ENCODE data around the gene OPCML.

OPCML gene

DNA sequence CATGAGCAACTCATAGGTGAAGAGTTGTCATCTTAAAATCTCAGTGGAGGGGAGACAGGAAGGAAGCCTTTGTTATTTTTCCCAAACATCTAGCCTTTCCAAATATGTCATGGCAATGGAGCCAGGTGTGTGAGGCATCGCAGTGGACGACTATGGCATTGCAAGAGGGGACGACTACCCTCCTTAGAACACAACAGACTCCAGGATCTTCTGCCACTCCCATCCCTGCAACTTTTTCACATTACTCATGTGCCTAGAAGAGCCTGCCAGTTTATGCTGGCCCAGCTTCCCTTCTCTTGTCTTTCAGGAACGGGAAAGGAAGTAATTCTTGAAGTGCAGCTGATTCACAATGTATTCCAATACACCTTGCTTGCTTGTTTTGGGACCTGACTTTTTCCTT, 1008.4 kb downstream of the OPCML start:
- H2AFZ ChIP-seq (ENCODE audit: low read length) = no peak overlapping the region
- TF ChIP-seq, protein P1, sequence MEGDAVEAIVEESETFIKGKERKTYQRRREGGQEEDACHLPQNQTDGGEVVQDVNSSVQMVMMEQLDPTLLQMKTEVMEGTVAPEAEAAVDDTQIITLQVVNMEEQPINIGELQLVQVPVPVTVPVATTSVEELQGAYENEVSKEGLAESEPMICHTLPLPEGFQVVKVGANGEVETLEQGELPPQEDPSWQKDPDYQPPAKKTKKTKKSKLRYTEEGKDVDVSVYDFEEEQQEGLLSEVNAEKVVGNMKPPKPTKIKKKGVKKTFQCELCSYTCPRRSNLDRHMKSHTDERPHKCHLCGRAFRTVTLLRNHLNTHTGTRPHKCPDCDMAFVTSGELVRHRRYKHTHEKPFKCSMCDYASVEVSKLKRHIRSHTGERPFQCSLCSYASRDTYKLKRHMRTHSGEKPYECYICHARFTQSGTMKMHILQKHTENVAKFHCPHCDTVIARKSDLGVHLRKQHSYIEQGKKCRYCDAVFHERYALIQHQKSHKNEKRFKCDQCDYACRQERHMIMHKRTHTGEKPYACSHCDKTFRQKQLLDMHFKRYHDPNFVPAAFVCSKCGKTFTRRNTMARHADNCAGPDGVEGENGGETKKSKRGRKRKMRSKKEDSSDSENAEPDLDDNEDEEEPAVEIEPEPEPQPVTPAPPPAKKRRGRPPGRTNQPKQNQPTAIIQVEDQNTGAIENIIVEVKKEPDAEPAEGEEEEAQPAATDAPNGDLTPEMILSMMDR (conservative IDR thresholded peaks at IDR 0.05; ENCODE audit: low read length) = no peak
- TF ChIP-seq EZH2phosphoT487 (IDR thresholded peaks at IDR 0.05; ENCODE audit: borderline replicate concordance) = no peak
- H3K4me1 ChIP-seq (ENCODE audit: insufficient read depth, low read length, poor library complexity, severe bottlenecking) = no peaks in the 10 kb centered on the region
- H3K4me2 ChIP-seq (ENCODE audit: low read depth, low read length, poor library complexity, severe bottlenecking) = no peak overlapping the region
- H3K36me3 ChIP-seq (ENCODE audit: insufficient read depth, low read length) = no peaks in the 10 kb centered on the region
- H3K9me2 ChIP-seq (replicated peaks; ENCODE audit: low read depth, low read length) = 0 out of 2 replicates have a peak, but pooled peaks cover 8% of the 10 kb centered on the region
- no peak overlapping the region for H3K9ac ChIP-seq (ENCODE audit: low read depth, low read length, poor library complexity, severe bottlenecking)
- no peak overlapping the region for H3K4me3 ChIP-seq (ENCODE audit: low read length, poor library complexity, severe bottlenecking)
- H3K27me3 ChIP-seq (ENCODE audit: insufficient read depth, low read length, poor library complexity, severe bottlenecking) = no peaks in the 10 kb centered on the region
- H4K20me1 ChIP-seq (ENCODE audit: insufficient read depth, low read length, poor library complexity, severe bottlenecking) = no peaks in the 10 kb centered on the region
- no peaks in the 10 kb centered on the region for H3K79me2 ChIP-seq (ENCODE audit: insufficient read depth, low read length)
- no peaks in the 10 kb centered on the region for H3K9me3 ChIP-seq (ENCODE audit: insufficient read depth, low read depth, low read length)
- no peaks in the 10 kb centered on the region for H3F3A ChIP-seq (ENCODE audit: low read depth)

DNA sequence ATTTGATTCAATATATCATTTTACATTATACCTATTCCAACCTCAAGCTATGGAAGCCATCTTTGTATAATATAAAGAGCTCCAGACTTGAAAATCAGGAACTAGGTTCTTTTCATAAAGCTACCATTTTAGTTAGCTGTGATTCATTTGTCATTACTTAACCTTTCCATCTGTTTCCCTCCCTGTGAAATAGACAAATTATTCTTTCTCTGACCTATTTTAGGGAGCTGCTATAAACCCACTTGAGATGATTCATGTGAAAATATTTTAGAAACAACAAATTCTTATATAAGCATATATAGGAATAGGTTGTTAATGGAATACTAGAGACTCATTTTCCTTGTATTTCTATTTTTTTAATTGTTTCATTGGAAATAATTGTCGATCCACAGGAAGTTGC, 1012.1 kb downstream of the OPCML start:
- no peak for TF ChIP-seq EZH2phosphoT487 (IDR thresholded peaks at IDR 0.05; ENCODE audit: borderline replicate concordance)
- TF ChIP-seq, protein P1 (conservative IDR thresholded peaks at IDR 0.05; ENCODE audit: low read length) = no peak
- no peak overlapping the region for H3K4me2 ChIP-seq (ENCODE audit: low read depth, low read length, poor library complexity, severe bottlenecking)
- no peaks in the 10 kb centered on the region for H3K9me2 ChIP-seq (replicated peaks; ENCODE audit: low read depth, low read length)
- H3K36me3 ChIP-seq (ENCODE audit: insufficient read depth, low read length) = no peaks in the 10 kb centered on the region
- no peaks in the 10 kb centered on the region for H3K4me1 ChIP-seq (ENCODE audit: insufficient read depth, low read length, poor library complexity, severe bottlenecking)
- no peaks in the 10 kb centered on the region for H4K20me1 ChIP-seq (ENCODE audit: insufficient read depth, low read length, poor library complexity, severe bottlenecking)
- no peaks in the 10 kb centered on the region for H3K79me2 ChIP-seq (ENCODE audit: insufficient read depth, low read length)
- H3K9ac ChIP-seq (ENCODE audit: low read depth, low read length, poor library complexity, severe bottlenecking) = no peak overlapping the region
- no peaks in the 10 kb centered on the region for H3K9me3 ChIP-seq (ENCODE audit: insufficient read depth, low read depth, low read length)
- no peaks in the 10 kb centered on the region for H3K27me3 ChIP-seq (ENCODE audit: insufficient read depth, low read length, poor library complexity, severe bottlenecking)
- no peaks in the 10 kb centered on the region for H3F3A ChIP-seq (ENCODE audit: low read depth)
- H3K4me3 ChIP-seq (ENCODE audit: low read length, poor library complexity, severe bottlenecking) = no peak overlapping the region
- no peak overlapping the region for H2AFZ ChIP-seq (ENCODE audit: low read length)

DNA sequence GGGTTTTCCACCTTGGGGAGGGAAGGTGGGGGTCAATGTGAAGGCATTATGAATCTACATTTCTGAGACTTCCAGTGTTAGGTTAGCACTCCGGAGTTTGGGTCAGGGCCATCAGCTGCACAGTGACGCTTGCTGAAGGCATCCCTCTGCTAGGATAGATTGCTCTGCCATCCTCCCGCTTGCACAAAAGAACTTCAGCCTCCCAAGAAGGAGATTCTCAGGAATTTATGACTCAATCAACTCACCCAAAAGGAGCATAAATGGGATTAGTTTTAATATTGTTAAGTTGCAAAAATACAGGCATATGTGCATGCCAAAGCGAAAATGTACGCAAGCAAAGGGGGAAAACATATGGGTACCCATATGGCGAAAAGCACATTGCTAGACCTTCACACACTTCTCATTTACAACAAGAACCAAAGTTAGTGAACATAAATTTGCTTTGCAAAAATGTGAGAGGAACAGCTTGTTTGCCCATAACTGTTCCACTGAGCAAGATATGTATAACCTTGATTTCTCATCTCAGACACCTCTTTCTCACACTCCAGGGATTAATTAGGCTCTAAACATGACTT, 1013.0 kb downstream of the OPCML start:
- Histone ChIP-seq H3K79me2 (ENCODE audit: insufficient read depth, low read length) (no peaks in the 10 kb centered on the region), H2AFZ (ENCODE audit: low read length) (no peak overlapping the region), H3K27me3 (ENCODE audit: insufficient read depth, low read length, poor library complexity, severe bottlenecking) (no peaks in the 10 kb centered on the region), H4K20me1 (ENCODE audit: insufficient read depth, low read length, poor library complexity, severe bottlenecking) (no peaks in the 10 kb centered on the region), H3K4me1 (ENCODE audit: insufficient read depth, low read length, poor library complexity, severe bottlenecking) (no peaks in the 10 kb centered on the region), H3F3A (ENCODE audit: low read depth) (no peaks in the 10 kb centered on the region), H3K9me2 (replicated peaks; ENCODE audit: low read depth, low read length) (no peaks in the 10 kb centered on the region), H3K4me2 (ENCODE audit: low read depth, low read length, poor library complexity, severe bottlenecking) (no peak overlapping the region), H3K4me3 (ENCODE audit: low read length, poor library complexity, severe bottlenecking) (no peak overlapping the region), H3K9ac (ENCODE audit: low read depth, low read length, poor library complexity, severe bottlenecking) (no peak overlapping the region), H3K36me3 (ENCODE audit: insufficient read depth, low read length) (no peaks in the 10 kb centered on the region), H3K9me3 (ENCODE audit: insufficient read depth, low read depth, low read length) (no peaks in the 10 kb centered on the region)
- TF ChIP-seq, protein P1 (conservative IDR thresholded peaks at IDR 0.05; ENCODE audit: low read length) = no peak
- no peak for TF ChIP-seq EZH2phosphoT487 (IDR thresholded peaks at IDR 0.05; ENCODE audit: borderline replicate concordance)
